Immature natural killer cell (primary cell): ENCODE measurements around the gene MAPK10. TPM values are rescaled to one million over a fixed set of nuclear protein-coding genes. Genes with fewer than 3 reads are reported as not detected.
"Not testable (repeated sequence)": the region's sequence is repeated elsewhere in the genome, so short reads cannot be mapped to it uniquely, and the experiment has no call there.

Experiments used
- DNase-seq, 3 donors: peaks; one replicate each; pipeline ENCODE4 v3.0.0; 2022; ENCODE audit warnings: mixed read lengths in 1 of 3
- H3K27ac Mint-ChIP-seq, 6 donors: one replicate each; pipeline ENCODE4 v1.8.0; 2020; ENCODE audit warnings: mixed read lengths in 6 of 6, mild to moderate bottlenecking in 5 of 6, inconsistent platforms in 4 of 6, moderate library complexity in 3 of 6
- H3K27me3 Mint-ChIP-seq, 3 donors: one replicate each; pipeline ENCODE4 v1.8.0; 2020 to 2021; ENCODE audit warnings: low read depth in 3 of 3, mild to moderate bottlenecking in 3 of 3, mixed read lengths in 3 of 3, moderate library complexity in 3 of 3, inconsistent platforms in 1 of 3
- H3K36me3 Mint-ChIP-seq, 3 donors: one replicate each; pipeline ENCODE4 v1.8.0; 2020; ENCODE audit warnings: mixed read lengths in 3 of 3, inconsistent platforms in 2 of 3, mild to moderate bottlenecking in 2 of 3
- H3K4me1 Mint-ChIP-seq, 2 donors: one replicate each; pipeline ENCODE4 v1.8.0; 2020; ENCODE audit warnings: inconsistent platforms in 2 of 2, mild to moderate bottlenecking in 2 of 2, mixed read lengths in 2 of 2, moderate library complexity in 1 of 2
- H3K4me3 Mint-ChIP-seq, 5 donors: one replicate each; pipeline ENCODE4 v1.8.0; 2020; ENCODE audit warnings: mild to moderate bottlenecking in 5 of 5, mixed read lengths in 5 of 5, inconsistent platforms in 3 of 5, moderate library complexity in 3 of 5
- H3K9me3 Mint-ChIP-seq, 6 donors: one replicate each; pipeline ENCODE4 v1.8.0; 2020; ENCODE audit warnings: mild to moderate bottlenecking in 6 of 6, mixed read lengths in 6 of 6, inconsistent platforms in 4 of 6, moderate library complexity in 3 of 6
- polyA plus RNA-seq, 3 donors: library from polyadenylated mRNA; unstranded; fragments of 300-500 nt; fragmentation: Illumina TruSeq; gene quantifications; one replicate each; pipeline ENCODE4 v1.2.3, GENCODE V29; 2021

MAPK10 gene
- polyA plus RNA-seq, 3 donors from 2014 or later, result not detected

GRCh38 chr4:86330961-86331742 lies 28.7 kb downstream of the MAPK10 start:
- Mint-ChIP-seq H3K27ac (no peak overlapping the region), H3K36me3 (no peaks in the 10 kb centered on the region), H3K27me3 (no peaks in the 10 kb centered on the region), H3K4me3 (no peak overlapping the region), H3K4me1 (no peaks in the 10 kb centered on the region), H3K9me3 (peaks cover 0 to 5% (median under 1%) of the 10 kb centered on the region in 6 donors)
- DNase-seq, result no peak

GRCh38 chr4:86330411-86330810 lies 29.4 kb downstream of the MAPK10 start:
- H3K27ac Mint-ChIP-seq, DNase-seq, H3K27me3 Mint-ChIP-seq, H3K36me3 Mint-ChIP-seq, H3K4me3 Mint-ChIP-seq, H3K9me3 Mint-ChIP-seq, H3K4me1 Mint-ChIP-seq: not testable (repeated sequence)

- Mint-ChIP-seq H3K4me3 (no peak overlapping the region), H3K4me1 (no peaks in the 10 kb centered on the region), H3K9me3 (peaks cover 0 to 5% (median 2%) of the 10 kb centered on the region in 6 donors), H3K36me3 (no peaks in the 10 kb centered on the region), H3K27ac (no peak overlapping the region), H3K27me3 (no peaks in the 10 kb centered on the region)
- DNase-seq, result no peak
Measured at GRCh38 chr4:86329431-86329830, 30.4 kb downstream of the MAPK10 start.

GRCh38 chr4:86326400-86326799 lies 33.5 kb downstream of the MAPK10 start:
- H3K27ac Mint-ChIP-seq, result no peak overlapping the region
- H3K36me3 Mint-ChIP-seq, result no peaks in the 10 kb centered on the region
- DNase-seq, result no peak
- H3K9me3 Mint-ChIP-seq, result peaks cover 0 to 5% (median 2%) of the 10 kb centered on the region in 6 donors
- no peak overlapping the region for H3K4me3 Mint-ChIP-seq
- H3K27me3 Mint-ChIP-seq, result no peaks in the 10 kb centered on the region
- H3K4me1 Mint-ChIP-seq, result no peaks in the 10 kb centered on the region

- H3K27me3 Mint-ChIP-seq, result no peaks in the 10 kb centered on the region
- peaks cover 0 to 10% (median 2%) of the 10 kb centered on the region in 6 donors for H3K9me3 Mint-ChIP-seq
- H3K36me3 Mint-ChIP-seq, result no peaks in the 10 kb centered on the region
- no peak overlapping the region for H3K27ac Mint-ChIP-seq
- DNase-seq, result no peak
- no peak overlapping the region for H3K4me3 Mint-ChIP-seq
- no peaks in the 10 kb centered on the region for H3K4me1 Mint-ChIP-seq
Measured at GRCh38 chr4:86319390-86319789, 40.5 kb downstream of the MAPK10 start.

- H3K9me3 Mint-ChIP-seq, result peaks cover 0 to 10% (median 4%) of the 10 kb centered on the region in 6 donors
- H3K27ac Mint-ChIP-seq, result no peak overlapping the region
- H3K4me3 Mint-ChIP-seq, result no peak overlapping the region
- H3K36me3 Mint-ChIP-seq, result no peaks in the 10 kb centered on the region
- H3K4me1 Mint-ChIP-seq, result no peaks in the 10 kb centered on the region
- H3K27me3 Mint-ChIP-seq, result peaks cover 0 to 2% (median 0%) of the 10 kb centered on the region in 3 donors
- DNase-seq, result no peak
Measured at GRCh38 chr4:86315579-86315978, 44.3 kb downstream of the MAPK10 start.

GRCh38 chr4:86313656-86314055 lies 46.2 kb downstream of the MAPK10 start:
- Mint-ChIP-seq H3K27me3 (peaks cover 0 to 3% (median 0%) of the 10 kb centered on the region in 3 donors), H3K9me3 (peaks cover 0 to 5% (median 1%) of the 10 kb centered on the region in 6 donors), H3K4me3 (no peak overlapping the region), H3K36me3 (no peaks in the 10 kb centered on the region), H3K27ac (no peak overlapping the region), H3K4me1 (no peaks in the 10 kb centered on the region)
- DNase-seq, result no peak

GRCh38 chr4:86307432-86307831 lies 52.4 kb downstream of the MAPK10 start:
- no peak for DNase-seq
- H3K36me3 Mint-ChIP-seq, result no peaks in the 10 kb centered on the region
- peaks cover 0 to 8% (median 6%) of the 10 kb centered on the region in 6 donors for H3K9me3 Mint-ChIP-seq
- no peak overlapping the region for H3K4me3 Mint-ChIP-seq
- H3K4me1 Mint-ChIP-seq, result no peaks in the 10 kb centered on the region
- H3K27me3 Mint-ChIP-seq, result peaks cover 0 to 3% (median 0%) of the 10 kb centered on the region in 3 donors
- H3K27ac Mint-ChIP-seq, result no peak overlapping the region

GRCh38 chr4:86306816-86307215 lies 53.0 kb downstream of the MAPK10 start:
- peaks cover 0 to 3% (median 0%) of the 10 kb centered on the region in 3 donors for H3K27me3 Mint-ChIP-seq
- H3K4me1 Mint-ChIP-seq, result no peaks in the 10 kb centered on the region
- H3K27ac Mint-ChIP-seq, result no peak overlapping the region
- DNase-seq, result no peak
- H3K9me3 Mint-ChIP-seq, result peaks cover 0 to 8% (median 6%) of the 10 kb centered on the region in 6 donors
- H3K36me3 Mint-ChIP-seq, result no peaks in the 10 kb centered on the region
- no peak overlapping the region for H3K4me3 Mint-ChIP-seq

- H3K9me3 Mint-ChIP-seq, result peaks cover 2 to 12% (median 8%) of the 10 kb centered on the region in 6 donors
- peaks cover 0 to 2% (median 0%) of the 10 kb centered on the region in 3 donors for H3K27me3 Mint-ChIP-seq
- no peaks in the 10 kb centered on the region for H3K36me3 Mint-ChIP-seq
- no peak for DNase-seq
- no peak overlapping the region for H3K4me3 Mint-ChIP-seq
- no peaks in the 10 kb centered on the region for H3K4me1 Mint-ChIP-seq
- H3K27ac Mint-ChIP-seq, result no peak overlapping the region
Measured at GRCh38 chr4:86302830-86303229, 57.0 kb downstream of the MAPK10 start.

- peaks cover 0 to 2% (median 0%) of the 10 kb centered on the region in 3 donors for H3K27me3 Mint-ChIP-seq
- no peak for DNase-seq
- H3K9me3 Mint-ChIP-seq, result peaks cover 4 to 12% (median 8%) of the 10 kb centered on the region in 6 donors
- H3K27ac Mint-ChIP-seq, result no peak overlapping the region
- no peak overlapping the region for H3K4me3 Mint-ChIP-seq
- no peaks in the 10 kb centered on the region for H3K4me1 Mint-ChIP-seq
- H3K36me3 Mint-ChIP-seq, result no peaks in the 10 kb centered on the region
Measured at GRCh38 chr4:86302251-86302650, 57.6 kb downstream of the MAPK10 start.

GRCh38 chr4:86300516-86300915 lies 59.3 kb downstream of the MAPK10 start:
- peaks cover 0 to 2% (median 2%) of the 10 kb centered on the region in 3 donors for H3K27me3 Mint-ChIP-seq
- no peak overlapping the region for H3K4me3 Mint-ChIP-seq

GRCh38 chr4:86296865-86297264 lies 63.0 kb downstream of the MAPK10 start:
- no peak overlapping the region for H3K27ac Mint-ChIP-seq
- H3K36me3 Mint-ChIP-seq, result no peaks in the 10 kb centered on the region
- peaks cover 0 to 2% (median 2%) of the 10 kb centered on the region in 3 donors for H3K27me3 Mint-ChIP-seq
- peaks cover 2 to 16% (median 8%) of the 10 kb centered on the region in 6 donors for H3K9me3 Mint-ChIP-seq
- no peak overlapping the region for H3K4me3 Mint-ChIP-seq
- no peak for DNase-seq
- no peaks in the 10 kb centered on the region for H3K4me1 Mint-ChIP-seq

More at GRCh38 chr4:86300516-86300915, 59.3 kb downstream of the MAPK10 start:
- DNase-seq, result no peak
- Mint-ChIP-seq H3K9me3 (peaks cover 4 to 13% (median 8%) of the 10 kb centered on the region in 6 donors), H3K4me1 (no peaks in the 10 kb centered on the region), H3K27ac (no peak overlapping the region), H3K36me3 (no peaks in the 10 kb centered on the region)

- no peak for DNase-seq
- Mint-ChIP-seq H3K9me3 (peaks cover 2 to 22% (median 5%) of the 10 kb centered on the region in 6 donors), H3K4me3 (no peak overlapping the region), H3K36me3 (no peaks in the 10 kb centered on the region), H3K4me1 (no peaks in the 10 kb centered on the region), H3K27ac (no peak overlapping the region), H3K27me3 (peaks cover 0 to 2% (median 0%) of the 10 kb centered on the region in 3 donors)
Measured at GRCh38 chr4:86294883-86295282, 65.0 kb downstream of the MAPK10 start.
